Large intestine (tissue), 3 donors: ENCODE data around the gene TTI1. TPM values are rescaled to one million over a fixed set of nuclear protein-coding genes. Genes with fewer than 3 reads are reported as not detected.

Source experiments
- DNase-seq, 2 donors: peaks; one replicate each; pipeline versions ENCODE4 v3.0.0 to v3.0.0-alpha.2; 2013
- H3K27ac ChIP-seq: one replicate; pipeline ENCODE4 v1.5.1; 2013; ENCODE audit warnings: low read length
- H3K27me3 ChIP-seq: 2 replicates; pipeline ENCODE4 v1.6.1; 2013; ENCODE audit warnings: low read length; ENCODE audit not compliant: control insufficient read depth, insufficient read depth
- H3K36me3 ChIP-seq: 2 replicates; pipeline ENCODE4 v1.6.1; 2013; ENCODE audit warnings: low read length; ENCODE audit not compliant: control insufficient read depth, insufficient read depth
- H3K4me1 ChIP-seq: one replicate; pipeline ENCODE4 v1.6.1; 2013; ENCODE audit warnings: low read length; ENCODE audit not compliant: control insufficient read depth, insufficient read depth
- H3K4me3 ChIP-seq: one replicate; pipeline ENCODE4 v1.5.1; 2013; ENCODE audit warnings: low read length
- H3K9me3 ChIP-seq: one replicate; pipeline ENCODE4 v1.6.1; 2013; ENCODE audit warnings: mild to moderate bottlenecking, low read depth, low read length, moderate library complexity; ENCODE audit not compliant: control insufficient read depth
- WGBS: methylation state at CpG from one replicate; pipeline ENCODE4 v1.1.5; 2013; ENCODE audit warnings: low lambda C conversion rate; ENCODE audit not compliant: insufficient coverage; 5-methylcytosine and 5-hydroxymethylcytosine counted together
- polyA plus RNA-seq: library from polyadenylated mRNA; unstranded; fragments of 120-200 nt; gene quantifications from one replicate; pipeline ENCODE4 v1.2.1, GENCODE V29; 2013

TTI1 gene
- polyA plus RNA-seq, 1 donor = 20.3 TPM

- no peaks in the 10 kb centered on the region for H3K9me3 ChIP-seq
- H3K27ac ChIP-seq = peak overlapping the region; percentile 72
- H3K4me3 ChIP-seq = no peak overlapping the region
- H3K36me3 ChIP-seq = peaks cover 19% of the 10 kb centered on the region
- H3K4me1 ChIP-seq = peaks cover 64% of the 10 kb centered on the region
- DNase-seq = no peak
- H3K27me3 ChIP-seq = no peaks in the 10 kb centered on the region
- 80% methylated on average over 1 of the region's 5 CpGs for WGBS
Observed at GRCh38 chr20:37988306-37988954, 44.8 kb downstream of the TTI1 start.

GRCh38 chr20:37987602-37988290 lies 45.5 kb downstream of the TTI1 start:
- no peaks in the 10 kb centered on the region for H3K27me3 ChIP-seq
- peak; percentile 28 to 62 for DNase-seq
- H3K9me3 ChIP-seq = no peaks in the 10 kb centered on the region
- H3K36me3 ChIP-seq = peaks cover 25% of the 10 kb centered on the region
- H3K27ac ChIP-seq = peak overlapping the region; percentile 72
- H3K4me1 ChIP-seq = peaks cover 60% of the 10 kb centered on the region
- WGBS = no CpG with 5 or more reads among the region's 12 CpGs
- H3K4me3 ChIP-seq = no peak overlapping the region

- Histone ChIP-seq H3K4me3 (no peak overlapping the region), H3K9me3 (no peaks in the 10 kb centered on the region), H3K36me3 (peaks cover 25% of the 10 kb centered on the region), H3K4me1 (peaks cover 53% of the 10 kb centered on the region), H3K27me3 (no peaks in the 10 kb centered on the region), H3K27ac (peak overlapping the region; percentile 72)
- DNase-seq = peak; percentile 76 to 92
- 75% methylated on average over 2 of the region's 9 CpGs for WGBS
Observed at GRCh38 chr20:37986873-37987601, 46.2 kb downstream of the TTI1 start.

GRCh38 chr20:37986044-37986858 lies 47.0 kb downstream of the TTI1 start:
- DNase-seq = peak in 1 of 2 donors; percentile 58
- Histone ChIP-seq H3K27ac (peak overlapping the region; percentile 72), H3K4me1 (peaks cover 46% of the 10 kb centered on the region), H3K9me3 (no peaks in the 10 kb centered on the region), H3K36me3 (peaks cover 27% of the 10 kb centered on the region), H3K4me3 (no peak overlapping the region), H3K27me3 (no peaks in the 10 kb centered on the region)
- 81% methylated on average over 3 of the region's 9 CpGs for WGBS

- DNase-seq = peak in 1 of 2 donors; percentile 25
- Histone ChIP-seq H3K4me1 (peaks cover 28% of the 10 kb centered on the region), H3K36me3 (peaks cover 23% of the 10 kb centered on the region), H3K4me3 (no peak overlapping the region), H3K27ac (no peak overlapping the region), H3K9me3 (no peaks in the 10 kb centered on the region), H3K27me3 (no peaks in the 10 kb centered on the region)
- WGBS = no CpG with 5 or more reads among the region's 14 CpGs
Observed at GRCh38 chr20:37984018-37984785, 49.1 kb downstream of the TTI1 start.

GRCh38 chr20:37983286-37983685 lies 50.0 kb downstream of the TTI1 start:
- DNase-seq = no peak
- Histone ChIP-seq H3K36me3 (peaks cover 20% of the 10 kb centered on the region), H3K9me3 (no peaks in the 10 kb centered on the region), H3K27me3 (no peaks in the 10 kb centered on the region), H3K4me3 (no peak overlapping the region), H3K4me1 (peaks cover 27% of the 10 kb centered on the region), H3K27ac (no peak overlapping the region)
- 74% methylated on average over 3 of the region's 13 CpGs for WGBS

GRCh38 chr20:37981568-37981967 lies 51.7 kb downstream of the TTI1 start:
- WGBS = no CpG with 5 or more reads among the region's 8 CpGs
- H3K4me1 ChIP-seq = peaks cover 11% of the 10 kb centered on the region

GRCh38 chr20:37980876-37981275 lies 52.4 kb downstream of the TTI1 start:
- Histone ChIP-seq H3K9me3 (no peaks in the 10 kb centered on the region), H3K36me3 (peaks cover 16% of the 10 kb centered on the region), H3K27ac (no peak overlapping the region), H3K27me3 (no peaks in the 10 kb centered on the region), H3K4me1 (peaks cover 6% of the 10 kb centered on the region), H3K4me3 (no peak overlapping the region)
- no peak for DNase-seq
- 100% methylated on average over 1 of the region's 6 CpGs for WGBS

More at GRCh38 chr20:37981568-37981967, 51.7 kb downstream of the TTI1 start:
- Histone ChIP-seq H3K4me3 (no peak overlapping the region), H3K27ac (no peak overlapping the region), H3K36me3 (peaks cover 16% of the 10 kb centered on the region), H3K9me3 (no peaks in the 10 kb centered on the region), H3K27me3 (no peaks in the 10 kb centered on the region)
- no peak for DNase-seq

GRCh38 chr20:37980383-37980782 lies 52.9 kb downstream of the TTI1 start:
- Histone ChIP-seq H3K9me3 (no peaks in the 10 kb centered on the region), H3K4me1 (peaks cover under 1% of the 10 kb centered on the region), H3K27ac (no peak overlapping the region), H3K36me3 (peaks cover 16% of the 10 kb centered on the region), H3K27me3 (no peaks in the 10 kb centered on the region), H3K4me3 (no peak overlapping the region)
- WGBS = no CpG with 5 or more reads among the region's 8 CpGs
- no peak for DNase-seq
